ENCODE data around the gene RNF151.

DNA sequence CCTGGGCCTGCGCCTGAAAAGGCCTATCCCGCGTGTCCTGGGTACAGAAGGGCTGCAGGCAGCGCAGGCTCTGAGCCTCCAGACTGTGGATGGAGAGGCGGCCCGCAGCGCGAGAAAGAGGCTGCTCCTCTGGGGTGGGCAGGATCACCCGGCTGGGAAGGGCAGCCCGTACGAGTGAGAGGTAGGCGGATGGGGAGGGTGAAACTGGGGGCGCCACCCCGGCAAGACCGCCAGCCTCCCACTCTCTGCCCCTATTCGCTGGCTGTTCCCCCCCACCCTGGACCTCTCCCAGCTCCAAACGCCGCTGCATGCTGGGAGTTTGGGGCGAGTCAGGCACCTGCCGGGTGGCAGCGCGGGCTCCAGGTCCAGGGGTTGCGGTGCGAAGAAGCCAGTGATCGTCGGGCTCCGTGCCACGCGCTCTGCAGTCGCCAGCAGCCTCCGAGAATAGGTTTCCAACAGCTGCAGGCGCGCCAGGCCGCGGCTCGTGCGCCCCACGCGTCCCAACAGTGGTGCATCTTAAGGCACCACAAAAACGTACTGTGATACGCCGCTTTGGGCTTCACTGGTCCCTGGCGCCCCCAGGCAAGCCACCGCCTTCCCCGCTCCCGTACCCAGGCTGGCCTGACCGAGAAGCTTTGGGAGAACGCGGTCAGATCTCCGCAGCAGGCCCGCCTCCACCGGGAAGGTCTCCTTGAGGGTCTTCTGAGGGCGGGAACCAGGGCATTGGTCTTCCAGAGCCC is 13.5 kb downstream of the RNF151 start:
- TF ChIP-seq ZMAT3 (CRISPR knock-in tag; conservative IDR thresholded peaks at IDR 0.05) (no peak), NR2F6 (IDR thresholded peaks at IDR 0.05) (no peak), NR2F6 (CRISPR knock-in tag; IDR thresholded peaks at IDR 0.05) (no peak), ZNF292 (CRISPR knock-in tag; IDR thresholded peaks at IDR 0.05; ENCODE audit: borderline replicate concordance, low read depth) (no peak), HNRNPLL (IDR thresholded peaks at IDR 0.05; ENCODE audit: low read depth, low read length, poor library complexity, severe bottlenecking) (no peak), ETV5 (CRISPR knock-in tag; IDR thresholded peaks at IDR 0.05; ENCODE audit: borderline replicate concordance) (no peak), JUND (CRISPR knock-in tag; IDR thresholded peaks at IDR 0.05) (no peak), ZNF224 (CRISPR knock-in tag; IDR thresholded peaks at IDR 0.05) (no peak)
- TF ChIP-seq, protein P1, sequence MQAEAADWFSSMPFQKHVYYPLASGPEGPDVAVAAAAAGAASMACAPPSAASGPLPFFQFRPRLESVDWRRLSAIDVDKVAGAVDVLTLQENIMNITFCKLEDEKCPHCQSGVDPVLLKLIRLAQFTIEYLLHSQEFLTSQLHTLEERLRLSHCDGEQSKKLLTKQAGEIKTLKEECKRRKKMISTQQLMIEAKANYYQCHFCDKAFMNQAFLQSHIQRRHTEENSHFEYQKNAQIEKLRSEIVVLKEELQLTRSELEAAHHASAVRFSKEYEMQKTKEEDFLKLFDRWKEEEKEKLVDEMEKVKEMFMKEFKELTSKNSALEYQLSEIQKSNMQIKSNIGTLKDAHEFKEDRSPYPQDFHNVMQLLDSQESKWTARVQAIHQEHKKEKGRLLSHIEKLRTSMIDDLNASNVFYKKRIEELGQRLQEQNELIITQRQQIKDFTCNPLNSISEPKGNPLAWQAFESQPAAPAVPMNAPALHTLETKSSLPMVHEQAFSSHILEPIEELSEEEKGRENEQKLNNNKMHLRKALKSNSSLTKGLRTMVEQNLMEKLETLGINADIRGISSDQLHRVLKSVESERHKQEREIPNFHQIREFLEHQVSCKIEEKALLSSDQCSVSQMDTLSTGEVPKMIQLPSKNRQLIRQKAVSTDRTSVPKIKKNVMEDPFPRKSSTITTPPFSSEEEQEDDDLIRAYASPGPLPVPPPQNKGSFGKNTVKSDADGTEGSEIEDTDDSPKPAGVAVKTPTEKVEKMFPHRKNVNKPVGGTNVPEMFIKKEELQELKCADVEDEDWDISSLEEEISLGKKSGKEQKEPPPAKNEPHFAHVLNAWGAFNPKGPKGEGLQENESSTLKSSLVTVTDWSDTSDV (CRISPR knock-in tag; IDR thresholded peaks at IDR 0.05): no peak

All from HepG2 (cell line).